Daoy (cell line): ENCODE results near the gene CCSER1. TPM values are rescaled to one million over a fixed set of nuclear protein-coding genes. Genes with fewer than 3 reads are reported as not detected.

Experiments
- DNase-seq: peaks from one replicate; pipeline ENCODE4 v3.0.0-alpha.2; 2015; ENCODE audit warnings: low read depth
- total RNA-seq: library from RNA; depleted of rRNA; stranded (reverse); fragments of >200 nt; shearing (Covaris generic); gene quantifications from 2 replicates; pipeline ENCODE4 v1.2.3, GENCODE V29; 2014

The CCSER1 gene
- total RNA-seq, 1 experiment from 2014 or later = 1.0 TPM

GRCh38 chr4:90950385-90950841 is 823.2 kb downstream of the CCSER1 start:
- no peak for DNase-seq

- DNase-seq = peak; percentile 66
Measured at GRCh38 chr4:90951037-90951436, 823.8 kb downstream of the CCSER1 start.

DNA sequence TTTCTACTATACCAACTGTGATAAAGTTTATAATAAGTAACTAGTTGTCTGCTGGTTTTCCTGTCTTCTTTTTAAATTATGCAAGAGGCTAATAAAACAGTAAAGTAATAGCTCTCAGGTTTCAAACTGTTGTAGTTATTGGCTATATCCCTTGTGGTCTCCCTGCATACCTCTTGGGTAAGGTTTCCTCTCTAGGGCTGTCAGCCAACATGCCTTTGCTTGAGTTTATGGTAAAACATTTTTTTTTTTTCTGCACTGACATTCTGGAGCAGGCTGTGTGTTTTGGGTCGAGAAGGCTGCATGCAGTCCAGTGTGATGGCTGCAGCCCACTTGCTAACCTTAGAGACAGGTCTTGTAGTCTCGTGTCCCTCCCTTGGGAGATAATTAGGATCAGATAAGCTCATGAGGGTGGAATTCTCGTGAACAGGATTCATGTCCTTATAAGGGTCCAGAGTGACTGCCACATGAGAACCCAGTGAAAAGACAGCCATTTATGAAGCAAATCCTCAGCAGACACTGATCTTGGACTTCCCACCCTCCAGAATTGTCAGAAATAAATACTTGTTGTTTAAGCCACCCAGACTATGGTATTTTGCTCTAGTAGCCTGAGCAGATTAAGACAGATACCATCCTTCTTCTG is 831.2 kb downstream of the CCSER1 start:
- DNase-seq = peak; percentile 74

- DNase-seq = no peak
Measured at GRCh38 chr4:90960433-90960832, 833.2 kb downstream of the CCSER1 start.

- DNase-seq = no peak
Measured at GRCh38 chr4:90960840-90961239, 833.6 kb downstream of the CCSER1 start.

GRCh38 chr4:90970021-90970420 is 842.8 kb downstream of the CCSER1 start:
- no peak for DNase-seq

- DNase-seq = no peak
Measured at GRCh38 chr4:90977726-90978125, 850.5 kb downstream of the CCSER1 start.

- no peak for DNase-seq
Measured at GRCh38 chr4:90979556-90979955, 852.4 kb downstream of the CCSER1 start.

- no peak for DNase-seq
Measured at GRCh38 chr4:90982813-90983212, 855.6 kb downstream of the CCSER1 start.

DNA sequence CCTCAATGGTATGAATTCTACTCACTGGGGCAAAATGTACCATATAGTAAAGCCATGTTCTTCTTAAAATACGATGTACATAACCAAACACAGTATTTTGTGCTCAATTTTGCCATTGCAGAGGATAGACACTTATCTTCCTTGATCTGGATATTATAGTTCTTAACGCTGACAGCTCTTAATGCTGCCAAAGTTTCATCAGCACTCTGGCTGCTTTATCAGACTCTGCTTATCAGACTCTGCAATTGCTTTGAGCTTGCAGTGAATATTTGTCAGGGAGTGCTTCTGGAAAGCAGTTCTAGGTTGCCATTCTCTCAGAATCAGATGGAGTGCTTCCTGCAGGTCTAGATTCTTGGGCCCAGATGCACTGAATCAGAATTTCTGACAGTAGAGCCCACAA is 863.1 kb downstream of the CCSER1 start:
- no peak for DNase-seq

- DNase-seq = no peak
Measured at GRCh38 chr4:90992213-90992612, 865.0 kb downstream of the CCSER1 start.

GRCh38 chr4:90994851-90995574 is 867.8 kb downstream of the CCSER1 start:
- no peak for DNase-seq

DNA sequence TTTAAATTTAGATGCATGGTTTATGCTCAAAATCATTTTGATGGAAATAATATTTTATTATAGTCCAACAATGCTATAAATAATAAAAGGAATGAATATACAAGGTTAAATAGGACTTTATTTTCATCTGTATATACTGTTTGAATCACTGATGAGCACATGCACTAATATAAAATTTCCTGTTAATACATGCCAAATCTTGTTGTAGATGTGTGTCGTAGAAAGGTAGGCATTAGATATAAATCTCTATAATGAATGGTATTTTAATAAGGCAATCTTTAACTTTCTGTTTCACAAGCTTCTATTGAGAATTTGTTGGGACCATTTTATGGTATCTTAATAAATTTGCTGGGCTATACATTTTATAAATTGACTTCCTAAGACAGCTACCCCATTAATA is 868.8 kb downstream of the CCSER1 start:
- no peak for DNase-seq

DNA sequence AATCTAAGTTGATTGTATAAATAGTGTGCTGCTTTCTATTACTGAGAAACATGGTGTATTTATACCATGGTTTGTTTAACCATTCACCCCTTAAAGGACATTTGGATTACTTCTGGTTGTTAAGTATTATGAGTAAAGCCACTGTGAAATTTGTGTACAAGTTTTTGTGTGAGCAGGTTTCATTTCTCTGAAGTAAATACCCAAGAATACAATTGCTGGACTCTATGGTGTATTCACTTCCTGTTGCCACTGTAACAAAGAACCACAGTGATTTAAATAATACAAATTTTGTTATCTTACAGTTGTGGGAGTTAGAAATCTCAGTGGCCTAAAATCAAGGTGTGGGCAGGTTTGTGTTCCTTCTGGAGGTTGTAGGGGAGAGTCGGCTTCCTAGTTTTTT is 869.6 kb downstream of the CCSER1 start:
- DNase-seq = no peak

GRCh38 chr4:91015861-91016260 is 888.7 kb downstream of the CCSER1 start:
- no peak for DNase-seq

DNA sequence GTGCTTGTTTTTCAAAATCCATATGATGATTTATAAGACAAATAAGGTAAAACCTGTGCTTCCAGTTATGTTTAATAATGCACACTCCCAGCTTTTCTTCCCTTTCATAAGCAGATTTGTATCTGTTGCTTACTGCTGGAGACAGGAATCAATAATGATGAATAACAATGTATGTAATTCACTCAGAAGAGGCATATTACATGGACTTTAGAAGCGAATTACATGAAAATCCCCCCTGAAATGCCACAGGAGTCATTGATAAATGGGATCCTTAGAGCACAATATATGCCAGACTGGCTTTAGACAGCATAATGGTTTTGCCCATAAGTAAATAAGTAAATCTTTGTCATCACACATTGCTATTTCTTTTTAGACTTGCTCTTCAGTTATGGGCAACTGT is 892.3 kb downstream of the CCSER1 start:
- DNase-seq = no peak

GRCh38 chr4:91025241-91026148 is 898.3 kb downstream of the CCSER1 start:
- no peak for DNase-seq

GRCh38 chr4:91028228-91028627 is 901.0 kb downstream of the CCSER1 start:
- DNase-seq = no peak

DNA sequence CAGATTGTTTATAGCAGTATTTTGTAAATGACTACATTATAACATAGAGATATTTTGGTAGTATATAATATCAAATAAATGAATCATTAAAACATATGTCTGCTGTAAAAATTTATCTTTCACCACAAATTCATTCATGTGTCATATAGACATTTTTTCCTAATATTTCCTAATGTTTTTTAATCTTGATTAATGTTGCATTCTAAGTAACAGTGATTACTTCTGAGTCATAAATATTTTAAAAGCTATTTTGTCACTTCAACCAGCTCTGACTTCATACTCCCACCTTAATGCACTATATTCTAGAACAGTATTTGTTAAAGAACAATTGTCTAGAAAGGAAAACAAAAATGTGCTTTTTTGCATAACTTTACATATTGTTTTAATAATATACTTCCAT is 904.6 kb downstream of the CCSER1 start:
- no peak for DNase-seq

- DNase-seq = no peak
Measured at GRCh38 chr4:91032725-91033445, 905.7 kb downstream of the CCSER1 start.

GRCh38 chr4:91035276-91035675 is 908.1 kb downstream of the CCSER1 start:
- DNase-seq = no peak

- DNase-seq = no peak
Measured at GRCh38 chr4:91037951-91038350, 910.8 kb downstream of the CCSER1 start.
